Measurements from ENCODE around the gene LRRK1. TPM values are rescaled to one million over a fixed set of nuclear protein-coding genes. Genes with fewer than 3 reads are reported as not detected.

LRRK1 gene
- total and polyA plus RNA-seq, 2 experiments from 2014 or later: 2.6 to 4.5 TPM

DNA sequence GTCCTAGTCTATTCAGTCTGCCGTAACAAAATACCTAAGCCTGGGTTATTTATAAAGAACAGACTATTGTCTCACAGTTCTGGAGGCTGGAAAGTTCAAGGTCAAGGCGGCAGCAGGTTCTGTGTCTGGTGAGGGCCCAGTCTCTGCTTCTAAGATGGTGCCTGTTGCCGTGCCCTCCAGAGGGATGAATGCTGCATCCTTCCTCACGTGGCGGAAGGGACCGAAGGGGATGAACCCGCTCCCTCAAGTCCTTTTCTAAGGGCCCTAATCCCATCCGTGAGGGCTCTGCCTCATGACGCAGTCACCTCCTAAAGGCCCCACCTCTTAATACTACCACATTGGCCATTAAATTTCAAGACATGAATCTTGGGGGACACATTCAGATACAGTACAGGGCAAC is 199.0 kb downstream of the LRRK1 start (continued):
- TF ChIP-seq ETS1 (IDR thresholded peaks at IDR 0.05) (no peak), POLR2AphosphoS5 (IDR thresholded peaks at IDR 0.05; ENCODE audit: low read depth) (no peak), ZNF114 (CRISPR knock-in tag; IDR thresholded peaks at IDR 0.05) (no peak), CTCF (conservative IDR thresholded peaks at IDR 0.05; ENCODE audit: low read depth in 2 of 2) (no peak)
- TF ChIP-seq, protein P1, sequence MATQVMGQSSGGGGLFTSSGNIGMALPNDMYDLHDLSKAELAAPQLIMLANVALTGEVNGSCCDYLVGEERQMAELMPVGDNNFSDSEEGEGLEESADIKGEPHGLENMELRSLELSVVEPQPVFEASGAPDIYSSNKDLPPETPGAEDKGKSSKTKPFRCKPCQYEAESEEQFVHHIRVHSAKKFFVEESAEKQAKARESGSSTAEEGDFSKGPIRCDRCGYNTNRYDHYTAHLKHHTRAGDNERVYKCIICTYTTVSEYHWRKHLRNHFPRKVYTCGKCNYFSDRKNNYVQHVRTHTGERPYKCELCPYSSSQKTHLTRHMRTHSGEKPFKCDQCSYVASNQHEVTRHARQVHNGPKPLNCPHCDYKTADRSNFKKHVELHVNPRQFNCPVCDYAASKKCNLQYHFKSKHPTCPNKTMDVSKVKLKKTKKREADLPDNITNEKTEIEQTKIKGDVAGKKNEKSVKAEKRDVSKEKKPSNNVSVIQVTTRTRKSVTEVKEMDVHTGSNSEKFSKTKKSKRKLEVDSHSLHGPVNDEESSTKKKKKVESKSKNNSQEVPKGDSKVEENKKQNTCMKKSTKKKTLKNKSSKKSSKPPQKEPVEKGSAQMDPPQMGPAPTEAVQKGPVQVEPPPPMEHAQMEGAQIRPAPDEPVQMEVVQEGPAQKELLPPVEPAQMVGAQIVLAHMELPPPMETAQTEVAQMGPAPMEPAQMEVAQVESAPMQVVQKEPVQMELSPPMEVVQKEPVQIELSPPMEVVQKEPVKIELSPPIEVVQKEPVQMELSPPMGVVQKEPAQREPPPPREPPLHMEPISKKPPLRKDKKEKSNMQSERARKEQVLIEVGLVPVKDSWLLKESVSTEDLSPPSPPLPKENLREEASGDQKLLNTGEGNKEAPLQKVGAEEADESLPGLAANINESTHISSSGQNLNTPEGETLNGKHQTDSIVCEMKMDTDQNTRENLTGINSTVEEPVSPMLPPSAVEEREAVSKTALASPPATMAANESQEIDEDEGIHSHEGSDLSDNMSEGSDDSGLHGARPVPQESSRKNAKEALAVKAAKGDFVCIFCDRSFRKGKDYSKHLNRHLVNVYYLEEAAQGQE (IDR thresholded peaks at IDR 0.05; ENCODE audit: unreplicated experiment): no peak

GRCh38 chr15:101118615-101119014 is 199.5 kb downstream of the LRRK1 start:
- TF ChIP-seq EZH2phosphoT487 (IDR thresholded peaks at IDR 0.05; ENCODE audit: unreplicated experiment) (no peak), JUNB (IDR thresholded peaks at IDR 0.05; ENCODE audit: unreplicated experiment) (no peak), NANOG (IDR thresholded peaks at IDR 0.05; ENCODE audit: borderline replicate concordance) (no peak), EZH2 (IDR thresholded peaks at IDR 0.05; ENCODE audit: low read depth, unreplicated experiment) (no peak), CTCF (conservative IDR thresholded peaks at IDR 0.05; ENCODE audit: low read depth in 2 of 2) (peak; percentile 20 to 46; a peak in 3 of 4 replicates), ETS1 (IDR thresholded peaks at IDR 0.05) (no peak)
- TF ChIP-seq, protein P1 (IDR thresholded peaks at IDR 0.05; ENCODE audit: unreplicated experiment): no peak
- Histone ChIP-seq H3K4me1 (ENCODE audit: insufficient read depth) (peaks cover 9% of the 10 kb centered on the region), H2AFZ (no peak overlapping the region; the same call in 1 of the 2 replicates), H3K27me3 (ENCODE audit: insufficient read depth) (no peaks in the 10 kb centered on the region), H3K27ac (ENCODE audit: low read depth) (no peak overlapping the region), H3K9me2 (ENCODE audit: insufficient read depth) (no peaks in the 10 kb centered on the region), H3K4me3 (no peak overlapping the region), H3F3A (replicated peaks; ENCODE audit: low read depth) (no peaks in the 10 kb centered on the region), H3K36me3 (ENCODE audit: insufficient read depth) (no peaks in the 10 kb centered on the region), H3K4me2 (no peak overlapping the region), H4K20me1 (replicated peaks; ENCODE audit: insufficient read depth) (no peaks in the 10 kb centered on the region), H3K79me2 (replicated peaks; ENCODE audit: insufficient read depth) (no peaks in the 10 kb centered on the region)
- DNase-seq (ENCODE audit: low spot score) (peak; percentile 59), ATAC-seq (peak; percentile 41)
- H3K4me3 Mint-ChIP-seq: no peak overlapping the region
- no peaks in the 10 kb centered on the region for H3K36me3 Mint-ChIP-seq (ENCODE audit: low read depth)
- H3K27me3 Mint-ChIP-seq (ENCODE audit: insufficient read depth, low read depth, poor library complexity): peaks cover 10% of the 10 kb centered on the region
- H3K27ac Mint-ChIP-seq: no peak overlapping the region
- H3K9me3 Mint-ChIP-seq: no peaks in the 10 kb centered on the region
- peaks cover 34% of the 10 kb centered on the region for H3K4me1 Mint-ChIP-seq

Measured in GM23338 (cell line).